ENCODE data around the gene PVR. TPM values are rescaled to one million over a fixed set of nuclear protein-coding genes. Genes with fewer than 3 reads are reported as not detected.

The PVR gene
- total RNA-seq, 1 experiment from 2014 or later, result 47.7 TPM

DNA sequence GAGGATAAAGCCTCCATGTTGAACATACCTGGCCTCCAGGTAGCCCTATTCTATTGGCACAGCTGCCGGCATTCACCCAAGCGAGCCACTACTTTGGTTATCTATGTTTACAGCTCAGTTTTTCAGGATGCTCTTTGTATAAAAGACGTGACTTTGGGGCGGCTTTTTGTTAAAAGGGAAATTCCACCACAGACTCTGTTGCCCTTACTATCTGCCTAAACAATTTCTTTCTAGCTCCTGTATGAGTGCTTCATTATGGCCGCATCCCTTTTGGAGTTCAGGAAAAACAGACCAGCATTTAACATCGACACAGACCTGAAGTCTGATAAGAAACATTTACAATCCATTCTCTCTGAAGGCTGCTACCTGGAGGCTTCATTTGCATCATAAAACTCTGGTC, 39.5 kb upstream of the PVR start:
- no peaks in the 10 kb centered on the region for H3K9me3 ChIP-seq (ENCODE audit: control insufficient read depth, insufficient read depth, low read depth, low read length)
- no TSS peak for BruUV-seq (replicated peaks)
- no peaks in the 10 kb centered on the region for H3K27me3 ChIP-seq (ENCODE audit: control insufficient read depth, insufficient read depth, low read length)
- no peaks in the 10 kb centered on the region for H3K4me1 ChIP-seq (ENCODE audit: control insufficient read depth, insufficient read depth, low read length)
- intact Hi-C loops (cut with micrococcal nuclease; ENCODE audit: unreplicated experiment) (no loop called here), in situ Hi-C loops (cut with HindIII; ENCODE audit: low pct_unique_long_range_greater_than_20kb, low sequenced_read_pairs) (no loop called here)
- no peaks in the 10 kb centered on the region for H3K36me3 ChIP-seq (ENCODE audit: control insufficient read depth, insufficient read depth, low read length)
- H3K4me3 ChIP-seq (ENCODE audit: low read depth in 2 of 2, low read length in 2 of 2), result no peak overlapping the region
- ChIA-PET CTCF (no interaction called here), POLR2A (no interaction called here)
- TF ChIP-seq, protein P1, sequence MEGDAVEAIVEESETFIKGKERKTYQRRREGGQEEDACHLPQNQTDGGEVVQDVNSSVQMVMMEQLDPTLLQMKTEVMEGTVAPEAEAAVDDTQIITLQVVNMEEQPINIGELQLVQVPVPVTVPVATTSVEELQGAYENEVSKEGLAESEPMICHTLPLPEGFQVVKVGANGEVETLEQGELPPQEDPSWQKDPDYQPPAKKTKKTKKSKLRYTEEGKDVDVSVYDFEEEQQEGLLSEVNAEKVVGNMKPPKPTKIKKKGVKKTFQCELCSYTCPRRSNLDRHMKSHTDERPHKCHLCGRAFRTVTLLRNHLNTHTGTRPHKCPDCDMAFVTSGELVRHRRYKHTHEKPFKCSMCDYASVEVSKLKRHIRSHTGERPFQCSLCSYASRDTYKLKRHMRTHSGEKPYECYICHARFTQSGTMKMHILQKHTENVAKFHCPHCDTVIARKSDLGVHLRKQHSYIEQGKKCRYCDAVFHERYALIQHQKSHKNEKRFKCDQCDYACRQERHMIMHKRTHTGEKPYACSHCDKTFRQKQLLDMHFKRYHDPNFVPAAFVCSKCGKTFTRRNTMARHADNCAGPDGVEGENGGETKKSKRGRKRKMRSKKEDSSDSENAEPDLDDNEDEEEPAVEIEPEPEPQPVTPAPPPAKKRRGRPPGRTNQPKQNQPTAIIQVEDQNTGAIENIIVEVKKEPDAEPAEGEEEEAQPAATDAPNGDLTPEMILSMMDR (IDR thresholded peaks at IDR 0.05), result no peak
- TF ChIP-seq TCF7L2 (IDR thresholded peaks at IDR 0.05; ENCODE audit: low read depth, low read length) (no peak), POLR2AphosphoS5 (IDR thresholded peaks at IDR 0.05; ENCODE audit: low read depth, low read length) (no peak), SIN3A (IDR thresholded peaks at IDR 0.05; ENCODE audit: borderline replicate concordance, insufficient read depth, low read depth, low read length) (no peak)
- TF ChIP-seq, protein P2, sequence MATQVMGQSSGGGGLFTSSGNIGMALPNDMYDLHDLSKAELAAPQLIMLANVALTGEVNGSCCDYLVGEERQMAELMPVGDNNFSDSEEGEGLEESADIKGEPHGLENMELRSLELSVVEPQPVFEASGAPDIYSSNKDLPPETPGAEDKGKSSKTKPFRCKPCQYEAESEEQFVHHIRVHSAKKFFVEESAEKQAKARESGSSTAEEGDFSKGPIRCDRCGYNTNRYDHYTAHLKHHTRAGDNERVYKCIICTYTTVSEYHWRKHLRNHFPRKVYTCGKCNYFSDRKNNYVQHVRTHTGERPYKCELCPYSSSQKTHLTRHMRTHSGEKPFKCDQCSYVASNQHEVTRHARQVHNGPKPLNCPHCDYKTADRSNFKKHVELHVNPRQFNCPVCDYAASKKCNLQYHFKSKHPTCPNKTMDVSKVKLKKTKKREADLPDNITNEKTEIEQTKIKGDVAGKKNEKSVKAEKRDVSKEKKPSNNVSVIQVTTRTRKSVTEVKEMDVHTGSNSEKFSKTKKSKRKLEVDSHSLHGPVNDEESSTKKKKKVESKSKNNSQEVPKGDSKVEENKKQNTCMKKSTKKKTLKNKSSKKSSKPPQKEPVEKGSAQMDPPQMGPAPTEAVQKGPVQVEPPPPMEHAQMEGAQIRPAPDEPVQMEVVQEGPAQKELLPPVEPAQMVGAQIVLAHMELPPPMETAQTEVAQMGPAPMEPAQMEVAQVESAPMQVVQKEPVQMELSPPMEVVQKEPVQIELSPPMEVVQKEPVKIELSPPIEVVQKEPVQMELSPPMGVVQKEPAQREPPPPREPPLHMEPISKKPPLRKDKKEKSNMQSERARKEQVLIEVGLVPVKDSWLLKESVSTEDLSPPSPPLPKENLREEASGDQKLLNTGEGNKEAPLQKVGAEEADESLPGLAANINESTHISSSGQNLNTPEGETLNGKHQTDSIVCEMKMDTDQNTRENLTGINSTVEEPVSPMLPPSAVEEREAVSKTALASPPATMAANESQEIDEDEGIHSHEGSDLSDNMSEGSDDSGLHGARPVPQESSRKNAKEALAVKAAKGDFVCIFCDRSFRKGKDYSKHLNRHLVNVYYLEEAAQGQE (IDR thresholded peaks at IDR 0.05; ENCODE audit: insufficient read depth in 1 of 2, low read depth in 2 of 2, low read length in 1 of 2), result no peak
- ATAC-seq (no peak), DNase-seq (ENCODE audit: low read depth, low spot score) (no peak)
- no peak overlapping the region for H3K27ac ChIP-seq (ENCODE audit: low read length)

DNA sequence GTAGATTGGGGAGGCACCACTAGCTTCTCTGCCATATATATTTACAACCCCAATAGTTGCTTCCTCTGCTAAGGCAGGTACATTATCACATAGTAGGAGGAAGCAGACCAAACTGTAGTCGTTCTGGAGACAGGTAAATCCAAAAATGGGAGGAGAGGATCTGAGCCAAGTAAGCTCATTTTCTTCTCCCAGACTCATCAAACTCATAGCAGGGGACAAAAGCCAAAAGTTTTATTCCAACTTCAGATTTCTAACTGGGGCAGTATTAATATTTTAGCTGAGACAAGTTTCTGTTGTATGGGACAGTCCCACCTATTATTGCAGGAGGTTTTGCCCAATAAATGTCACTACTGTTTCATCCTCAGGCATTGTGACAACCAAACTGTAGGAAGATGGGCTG, 38.2 kb upstream of the PVR start:
- TF ChIP-seq, protein P1 (IDR thresholded peaks at IDR 0.05), result no peak
- TF ChIP-seq TCF7L2 (IDR thresholded peaks at IDR 0.05; ENCODE audit: low read depth, low read length), result no peak
- TF ChIP-seq POLR2AphosphoS5 (IDR thresholded peaks at IDR 0.05; ENCODE audit: low read depth, low read length), result no peak
- no peak for TF ChIP-seq SIN3A (IDR thresholded peaks at IDR 0.05; ENCODE audit: borderline replicate concordance, insufficient read depth, low read depth, low read length)
- TF ChIP-seq, protein P2 (IDR thresholded peaks at IDR 0.05; ENCODE audit: insufficient read depth in 1 of 2, low read depth in 2 of 2, low read length in 1 of 2), result no peak
- Histone ChIP-seq H3K27me3 (ENCODE audit: control insufficient read depth, insufficient read depth, low read length) (no peaks in the 10 kb centered on the region), H3K36me3 (ENCODE audit: control insufficient read depth, insufficient read depth, low read length) (no peaks in the 10 kb centered on the region), H3K9me3 (ENCODE audit: control insufficient read depth, insufficient read depth, low read depth, low read length) (no peaks in the 10 kb centered on the region), H3K27ac (ENCODE audit: low read length) (no peak overlapping the region), H3K4me3 (ENCODE audit: low read depth in 2 of 2, low read length in 2 of 2) (no peak overlapping the region), H3K4me1 (ENCODE audit: control insufficient read depth, insufficient read depth, low read length) (no peaks in the 10 kb centered on the region)
- intact Hi-C loops (cut with micrococcal nuclease; ENCODE audit: unreplicated experiment), result no loop called here
- ChIA-PET POLR2A (no interaction called here), CTCF (no interaction called here)
- BruUV-seq (replicated peaks), result no TSS peak
- DNase-seq (ENCODE audit: low read depth, low spot score) (no peak), ATAC-seq (no peak)
- in situ Hi-C loops (cut with HindIII; ENCODE audit: low pct_unique_long_range_greater_than_20kb, low sequenced_read_pairs), result no loop called here

All from Panc1 (cell line).